ENCODE data around the gene ARID3B. TPM values are rescaled to one million over a fixed set of nuclear protein-coding genes. Genes with fewer than 3 reads are reported as not detected.

The ARID3B gene
- polyA plus RNA-seq, 2 of the 4 experiments (the other 2 are of a cell fraction), result 2.3 TPM

DNA sequence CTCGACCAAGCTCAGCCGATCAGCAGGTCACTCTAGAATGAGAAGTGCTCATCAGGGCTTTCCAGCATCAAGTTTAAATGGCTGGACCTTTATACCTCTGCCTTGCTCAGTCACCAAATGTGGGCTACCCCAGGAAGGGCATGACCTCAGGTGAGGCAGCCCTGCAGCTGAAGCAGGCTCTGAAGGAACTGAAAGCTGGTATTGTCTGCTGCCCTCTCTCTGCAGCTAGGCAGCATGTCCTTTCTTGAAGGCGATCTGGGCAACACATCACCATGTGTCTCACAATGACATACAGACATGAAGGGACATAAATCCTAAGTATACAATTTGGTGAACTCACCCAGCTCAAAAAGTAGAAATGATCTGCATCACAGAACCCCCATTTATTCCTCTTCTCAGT is 38.7 kb upstream of the ARID3B start:
- ChIA-PET POLR2A (no interaction called here), CTCF (interaction anchor here (1.4 kb wide), 1 partner anchor 120 kb away, joined by 4 read pairs; no protein-coding TSS in a partner anchor)
- FAIRE-seq (no peak), DNase-seq (ENCODE audit: low read depth in 1 of 2, low spot score in 1 of 2) (no peak), ATAC-seq (no peak)
- WGBS (ENCODE audit: missing lambda C conversion rate), result 100% methylated on average over 3 of the region's 3 CpGs
- Histone ChIP-seq H3K4me3 (no peak overlapping the region), H3K27ac (no peak overlapping the region), H3K4me2 (no peak overlapping the region), H3K9me3 (no peaks in the 10 kb centered on the region), H3K4me1 (no peaks in the 10 kb centered on the region)
- TF ChIP-seq RFX5 (IDR thresholded peaks at IDR 0.05), result no peak
- no peak for TF ChIP-seq MAFK (IDR thresholded peaks at IDR 0.05; ENCODE audit: partially characterized antibody)
- TF ChIP-seq, protein P1, sequence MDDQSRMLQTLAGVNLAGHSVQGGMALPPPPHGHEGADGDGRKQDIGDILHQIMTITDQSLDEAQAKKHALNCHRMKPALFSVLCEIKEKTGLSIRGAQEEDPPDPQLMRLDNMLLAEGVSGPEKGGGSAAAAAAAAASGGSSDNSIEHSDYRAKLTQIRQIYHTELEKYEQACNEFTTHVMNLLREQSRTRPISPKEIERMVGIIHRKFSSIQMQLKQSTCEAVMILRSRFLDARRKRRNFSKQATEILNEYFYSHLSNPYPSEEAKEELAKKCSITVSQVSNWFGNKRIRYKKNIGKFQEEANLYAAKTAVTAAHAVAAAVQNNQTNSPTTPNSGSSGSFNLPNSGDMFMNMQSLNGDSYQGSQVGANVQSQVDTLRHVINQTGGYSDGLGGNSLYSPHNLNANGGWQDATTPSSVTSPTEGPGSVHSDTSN (IDR thresholded peaks at IDR 0.05), result no peak
- TF ChIP-seq, protein P2, sequence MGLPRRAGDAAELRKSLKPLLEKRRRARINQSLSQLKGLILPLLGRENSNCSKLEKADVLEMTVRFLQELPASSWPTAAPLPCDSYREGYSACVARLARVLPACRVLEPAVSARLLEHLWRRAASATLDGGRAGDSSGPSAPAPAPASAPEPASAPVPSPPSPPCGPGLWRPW (IDR thresholded peaks at IDR 0.05), result no peak
- TF ChIP-seq BHLHE40 (IDR thresholded peaks at IDR 0.05; ENCODE audit: low read depth, low read length), result no peak
- no peak for TF ChIP-seq FOSL2 (IDR thresholded peaks at IDR 0.05)
- TF ChIP-seq FOSL2 (CRISPR knock-in tag; IDR thresholded peaks at IDR 0.05), result no peak
- no peak for TF ChIP-seq NFE2L2 (conservative IDR thresholded peaks at IDR 0.05; ENCODE audit: low read length)
- TF ChIP-seq, protein P3, sequence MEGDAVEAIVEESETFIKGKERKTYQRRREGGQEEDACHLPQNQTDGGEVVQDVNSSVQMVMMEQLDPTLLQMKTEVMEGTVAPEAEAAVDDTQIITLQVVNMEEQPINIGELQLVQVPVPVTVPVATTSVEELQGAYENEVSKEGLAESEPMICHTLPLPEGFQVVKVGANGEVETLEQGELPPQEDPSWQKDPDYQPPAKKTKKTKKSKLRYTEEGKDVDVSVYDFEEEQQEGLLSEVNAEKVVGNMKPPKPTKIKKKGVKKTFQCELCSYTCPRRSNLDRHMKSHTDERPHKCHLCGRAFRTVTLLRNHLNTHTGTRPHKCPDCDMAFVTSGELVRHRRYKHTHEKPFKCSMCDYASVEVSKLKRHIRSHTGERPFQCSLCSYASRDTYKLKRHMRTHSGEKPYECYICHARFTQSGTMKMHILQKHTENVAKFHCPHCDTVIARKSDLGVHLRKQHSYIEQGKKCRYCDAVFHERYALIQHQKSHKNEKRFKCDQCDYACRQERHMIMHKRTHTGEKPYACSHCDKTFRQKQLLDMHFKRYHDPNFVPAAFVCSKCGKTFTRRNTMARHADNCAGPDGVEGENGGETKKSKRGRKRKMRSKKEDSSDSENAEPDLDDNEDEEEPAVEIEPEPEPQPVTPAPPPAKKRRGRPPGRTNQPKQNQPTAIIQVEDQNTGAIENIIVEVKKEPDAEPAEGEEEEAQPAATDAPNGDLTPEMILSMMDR (IDR thresholded peaks at IDR 0.05), result no peak
- TF ChIP-seq, protein P4, sequence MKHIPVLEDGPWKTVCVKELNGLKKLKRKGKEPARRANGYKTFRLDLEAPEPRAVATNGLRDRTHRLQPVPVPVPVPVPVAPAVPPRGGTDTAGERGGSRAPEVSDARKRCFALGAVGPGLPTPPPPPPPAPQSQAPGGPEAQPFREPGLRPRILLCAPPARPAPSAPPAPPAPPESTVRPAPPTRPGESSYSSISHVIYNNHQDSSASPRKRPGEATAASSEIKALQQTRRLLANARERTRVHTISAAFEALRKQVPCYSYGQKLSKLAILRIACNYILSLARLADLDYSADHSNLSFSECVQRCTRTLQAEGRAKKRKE (CRISPR knock-in tag; IDR thresholded peaks at IDR 0.05; ENCODE audit: low read depth), result no peak

DNA sequence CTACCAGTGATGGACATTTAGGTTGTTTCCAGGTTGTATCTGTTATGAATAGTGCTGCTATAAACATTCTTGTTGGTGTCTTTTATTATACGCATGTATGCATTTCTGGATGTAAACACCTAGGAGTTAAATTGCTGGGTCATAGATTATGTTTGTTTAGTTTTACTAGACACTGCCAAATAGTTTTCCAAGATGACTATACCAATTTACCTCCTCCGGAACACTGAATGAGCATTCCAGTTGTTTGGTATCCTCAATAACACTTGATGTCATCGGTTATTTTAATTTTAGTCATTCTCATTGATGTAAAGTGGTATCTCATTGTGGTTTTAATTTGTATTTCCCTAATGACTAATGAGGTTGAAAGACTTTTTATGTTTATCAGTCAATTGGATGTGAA is 36.6 kb upstream of the ARID3B start:
- ATAC-seq, result no peak
- POLR2A ChIA-PET, result no interaction called here
- FAIRE-seq, result no peak
- Histone ChIP-seq H3K27ac (no peak overlapping the region), H3K9me3 (no peaks in the 10 kb centered on the region), H3K4me2 (no peak overlapping the region), H3K4me3 (no peak overlapping the region), H3K4me1 (no peaks in the 10 kb centered on the region)
- CTCF ChIA-PET, result no interaction called here
- no peak for DNase-seq (ENCODE audit: low read depth in 1 of 2, low spot score in 1 of 2)
- TF ChIP-seq RAD21 (conservative IDR thresholded peaks at IDR 0.05 in 1 of 2, IDR thresholded peaks at IDR 0.05 in 1 of 2) (no peak), CBX2 (IDR thresholded peaks at IDR 0.05; ENCODE audit: borderline replicate concordance, low read depth) (no peak), HDAC2 (IDR thresholded peaks at IDR 0.05) (no peak), NFE2L2 (conservative IDR thresholded peaks at IDR 0.05; ENCODE audit: low read length) (no peak), HEYL (CRISPR knock-in tag; IDR thresholded peaks at IDR 0.05) (no peak), ZFP36 (IDR thresholded peaks at IDR 0.05; ENCODE audit: borderline replicate concordance, partially characterized antibody) (no peak), RCOR1 (IDR thresholded peaks at IDR 0.05; ENCODE audit: low read depth, low read length) (no peak), POLR2AphosphoS2 (conservative IDR thresholded peaks at IDR 0.05; ENCODE audit: low read length) (no peak), TP53 (CRISPR knock-in tag; IDR thresholded peaks at IDR 0.05) (no peak), RFX5 (IDR thresholded peaks at IDR 0.05) (no peak), PHF8 (IDR thresholded peaks at IDR 0.05; ENCODE audit: borderline replicate concordance, low read depth) (no peak), HOXB13 (CRISPR knock-in tag; IDR thresholded peaks at IDR 0.05; ENCODE audit: low read depth) (no peak), CBX8 (IDR thresholded peaks at IDR 0.05) (no peak), KDM5A (IDR thresholded peaks at IDR 0.05) (no peak)
- TF ChIP-seq, protein P3 (IDR thresholded peaks at IDR 0.05), result no peak
- TF ChIP-seq, protein P5, sequence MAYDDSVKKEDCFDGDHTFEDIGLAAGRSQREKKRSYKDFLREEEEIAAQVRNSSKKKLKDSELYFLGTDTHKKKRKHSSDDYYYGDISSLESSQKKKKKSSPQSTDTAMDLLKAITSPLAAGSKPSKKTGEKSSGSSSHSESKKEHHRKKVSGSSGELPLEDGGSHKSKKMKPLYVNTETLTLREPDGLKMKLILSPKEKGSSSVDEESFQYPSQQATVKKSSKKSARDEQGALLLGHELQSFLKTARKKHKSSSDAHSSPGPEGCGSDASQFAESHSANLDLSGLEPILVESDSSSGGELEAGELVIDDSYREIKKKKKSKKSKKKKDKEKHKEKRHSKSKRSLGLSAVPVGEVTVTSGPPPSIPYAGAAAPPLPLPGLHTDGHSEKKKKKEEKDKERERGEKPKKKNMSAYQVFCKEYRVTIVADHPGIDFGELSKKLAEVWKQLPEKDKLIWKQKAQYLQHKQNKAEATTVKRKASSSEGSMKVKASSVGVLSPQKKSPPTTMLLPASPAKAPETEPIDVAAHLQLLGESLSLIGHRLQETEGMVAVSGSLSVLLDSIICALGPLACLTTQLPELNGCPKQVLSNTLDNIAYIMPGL (CRISPR knock-in tag; IDR thresholded peaks at IDR 0.05; ENCODE audit: borderline replicate concordance), result no peak
- TF ChIP-seq, protein P6, sequence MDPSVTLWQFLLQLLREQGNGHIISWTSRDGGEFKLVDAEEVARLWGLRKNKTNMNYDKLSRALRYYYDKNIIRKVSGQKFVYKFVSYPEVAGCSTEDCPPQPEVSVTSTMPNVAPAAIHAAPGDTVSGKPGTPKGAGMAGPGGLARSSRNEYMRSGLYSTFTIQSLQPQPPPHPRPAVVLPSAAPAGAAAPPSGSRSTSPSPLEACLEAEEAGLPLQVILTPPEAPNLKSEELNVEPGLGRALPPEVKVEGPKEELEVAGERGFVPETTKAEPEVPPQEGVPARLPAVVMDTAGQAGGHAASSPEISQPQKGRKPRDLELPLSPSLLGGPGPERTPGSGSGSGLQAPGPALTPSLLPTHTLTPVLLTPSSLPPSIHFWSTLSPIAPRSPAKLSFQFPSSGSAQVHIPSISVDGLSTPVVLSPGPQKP (IDR thresholded peaks at IDR 0.05; ENCODE audit: low read depth, low read length), result no peak
- TF ChIP-seq, protein P1 (IDR thresholded peaks at IDR 0.05), result no peak
- WGBS (ENCODE audit: missing lambda C conversion rate), result 64% methylated on average over 3 of the region's 3 CpGs

Data from A549 (cell line).